OCI-LY7 (cell line): ENCODE results near the gene WWOX. TPM values are rescaled to one million over a fixed set of nuclear protein-coding genes. Genes with fewer than 3 reads are reported as not detected.

ENCODE experiments used
- BruUV-seq: library from RNA; stranded (reverse); fragments of 400-500 nt; replicated peaks from 2 replicates; lab custom pipeline; 2021; lab: Mats Ljungman, UMichigan
- CTCF ChIA-PET: fragments of 300-600 bp; sonication (Branson Sonifier 250); formaldehyde crosslinking; loops from one replicate; lab custom pipeline; 2022; ENCODE audit warnings: antibody characterized with exemption; ENCODE audit not compliant: unreplicated experiment; lab: Charles Lee
- POLR2A ChIA-PET: fragments of 300-600 bp; sonication (Branson Sonifier 250); formaldehyde crosslinking; loops from one replicate; lab custom pipeline; 2022; ENCODE audit warnings: antibody characterized with exemption; lab: Charles Lee
- DNase-seq: peaks from one replicate; pipeline ENCODE4 v3.0.0-alpha.2; 2015; ENCODE audit warnings: low spot score
- H2AFZ ChIP-seq: fragments of 200-600 bp; sonication (generic), shearing (Covaris generic); 2 replicates; pipeline ENCODE4 v1.6.1; 2014; ENCODE audit warnings: mild to moderate bottlenecking, antibody characterized with exemption, low read length, moderate library complexity
- H3K27ac ChIP-seq: fragments of 200-600 bp; sonication (generic); 2 replicates; pipeline ENCODE4 v1.5.1; 2014; ENCODE audit warnings: mixed run types, low read depth, mild to moderate bottlenecking, moderate library complexity, low read length, inconsistent platforms; ENCODE audit not compliant: poor library complexity, severe bottlenecking
- H3K36me3 ChIP-seq: fragments of 200-600 bp; sonication (generic); 2 replicates; pipeline ENCODE4 v1.6.1; 2014; ENCODE audit warnings: mild to moderate bottlenecking, antibody characterized with exemption, low read length, moderate library complexity, mixed read lengths; ENCODE audit not compliant: insufficient read depth
- H3K4me1 ChIP-seq: fragments of 200-600 bp; sonication (generic); 2 replicates; pipeline ENCODE4 v1.5.1; 2014; ENCODE audit warnings: mild to moderate bottlenecking, low read length; ENCODE audit not compliant: insufficient read depth, poor library complexity, severe bottlenecking
- H3K4me2 ChIP-seq: fragments of 200-600 bp; sonication (generic); 2 replicates; pipeline ENCODE4 v1.6.1; 2014; ENCODE audit warnings: mild to moderate bottlenecking, low read length
- H3K4me3 ChIP-seq: fragments of 200-600 bp; sonication (generic); 2 replicates; pipeline ENCODE4 v1.5.1; 2014; ENCODE audit warnings: mild to moderate bottlenecking, low read depth, low read length; ENCODE audit not compliant: poor library complexity, severe bottlenecking
- H3K79me2 ChIP-seq: fragments of 200-600 bp; sonication (generic); 2 replicates; pipeline ENCODE4 v1.6.1; 2016; ENCODE audit warnings: low read depth, mild to moderate bottlenecking, low read length, moderate library complexity, mixed read lengths; ENCODE audit not compliant: insufficient read depth
- H3K9me2 ChIP-seq: fragments of 200-600 bp; sonication (generic); 2 replicates; pipeline ENCODE4 v1.6.1; 2016; ENCODE audit warnings: mild to moderate bottlenecking, low read length, mixed read lengths; ENCODE audit not compliant: insufficient read depth
- H3K9me3 ChIP-seq: fragments of 200-600 bp; sonication (generic); 2 replicates; pipeline ENCODE4 v1.6.1; 2014; ENCODE audit warnings: mild to moderate bottlenecking, mixed run types, low read length, mixed read lengths
- H4K20me1 ChIP-seq: fragments of 200-600 bp; sonication (generic); 2 replicates; pipeline ENCODE4 v1.6.1; 2014; ENCODE audit warnings: mild to moderate bottlenecking, antibody characterized with exemption, low read length, moderate library complexity, mixed read lengths; ENCODE audit not compliant: insufficient read depth
- EZH2phosphoT487 ChIP-seq: fragments of 200-600 bp; sonication (generic); IDR thresholded peaks from 2 replicates; pipeline ENCODE4 v1.6.1; 2018; ENCODE audit warnings: low read depth, borderline replicate concordance, mild to moderate bottlenecking, mixed run types, antibody characterized with exemption, low read length, moderate library complexity, mixed read lengths
- intact Hi-C: fragments of 100-400 bp; cut with micrococcal nuclease; formaldehyde crosslinking; loops from one replicate; pipeline ENCODE4 v1.10.0; 2022; ENCODE audit not compliant: unreplicated experiment
- total RNA-seq, 2 experiments: library from RNA; depleted of rRNA in 1 of 2; stranded (reverse); fragments of >200 nt in 1 of 2; shearing (Covaris generic) in 1 of 2; gene quantifications; 2 replicates each; pipeline ENCODE4 v1.2.3, GENCODE V29; 2014 to 2022
- TF ChIP-seq, protein P1 (sequence below): fragments of 200-600 bp; sonication (generic); conservative IDR thresholded peaks from 2 replicates; pipeline ENCODE4 v1.5.1; 2014; ENCODE audit warnings: mild to moderate bottlenecking, antibody characterized with exemption, low read length, moderate library complexity, mixed read lengths

The WWOX gene
- total RNA-seq, 2 experiments from 2014 or later = 40.2 to 47.6 TPM

DNA sequence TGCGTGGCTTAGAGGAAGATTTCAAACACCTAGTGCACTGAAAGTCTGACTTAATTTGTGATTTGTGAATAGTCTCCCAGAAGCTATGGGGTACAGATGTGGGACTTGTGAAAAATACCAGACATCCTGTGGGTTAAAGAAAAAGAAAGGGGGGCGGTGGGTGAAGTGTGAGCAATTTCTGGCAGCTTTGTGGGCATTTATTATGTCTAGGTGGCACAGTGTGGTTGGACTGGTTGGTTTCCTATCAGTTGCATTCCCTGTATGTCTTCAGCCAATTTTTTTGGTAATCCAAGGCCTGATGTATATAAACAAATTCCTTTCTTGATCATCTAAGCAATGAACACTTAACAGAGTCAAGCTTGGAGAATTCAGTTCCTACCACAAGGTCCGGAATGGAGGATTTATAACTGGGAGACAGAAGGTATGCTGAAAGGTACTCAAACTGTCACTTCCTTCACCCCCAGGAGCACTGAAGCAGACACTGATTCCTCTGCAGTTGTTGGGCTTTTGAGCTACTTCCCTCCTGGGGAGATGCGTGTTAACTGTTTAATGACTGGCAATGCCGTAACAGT lies 211.6 kb downstream of the WWOX start:
- Histone ChIP-seq H3K27ac (no peak overlapping the region), H3K4me1 (no peaks in the 10 kb centered on the region), H3K9me3 (no peaks in the 10 kb centered on the region), H3K9me2 (no peaks in the 10 kb centered on the region), H3K4me3 (no peak overlapping the region), H3K36me3 (no peaks in the 10 kb centered on the region), H4K20me1 (no peaks in the 10 kb centered on the region), H2AFZ (no peak overlapping the region), H3K79me2 (no peaks in the 10 kb centered on the region), H3K4me2 (no peak overlapping the region)
- intact Hi-C loops = no loop called here
- no peak for TF ChIP-seq EZH2phosphoT487
- DNase-seq = no peak
- CTCF ChIA-PET = no interaction called here
- POLR2A ChIA-PET = interaction anchor here (0.6 kb wide), 1 partner anchor 806 kb away, joined by 3 read pairs; no protein-coding TSS in a partner anchor
- no TSS peak for BruUV-seq

DNA sequence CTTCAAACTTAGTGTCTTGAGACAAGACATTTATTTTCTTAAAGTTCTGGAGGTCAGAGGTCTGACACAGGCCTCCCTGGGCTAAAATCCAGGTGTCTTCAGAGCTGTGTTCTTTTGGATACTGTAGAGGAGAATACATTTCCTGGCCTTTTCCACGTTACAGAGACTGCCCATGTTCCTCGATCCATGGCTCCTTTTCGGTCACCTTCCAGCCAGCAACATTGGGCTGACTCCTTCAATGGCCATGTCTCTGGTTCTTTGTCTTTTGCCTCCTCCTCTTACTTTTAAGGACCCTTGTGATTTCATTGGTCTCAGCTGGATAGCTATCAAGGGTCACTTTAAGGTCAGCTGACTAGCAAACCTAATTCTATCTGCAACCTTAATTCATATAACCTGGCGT lies 212.4 kb downstream of the WWOX start:
- no peak overlapping the region for H3K27ac ChIP-seq
- intact Hi-C loops = no loop called here
- H2AFZ ChIP-seq = no peak overlapping the region
- BruUV-seq = no TSS peak
- TF ChIP-seq EZH2phosphoT487 = no peak
- TF ChIP-seq, protein P1, sequence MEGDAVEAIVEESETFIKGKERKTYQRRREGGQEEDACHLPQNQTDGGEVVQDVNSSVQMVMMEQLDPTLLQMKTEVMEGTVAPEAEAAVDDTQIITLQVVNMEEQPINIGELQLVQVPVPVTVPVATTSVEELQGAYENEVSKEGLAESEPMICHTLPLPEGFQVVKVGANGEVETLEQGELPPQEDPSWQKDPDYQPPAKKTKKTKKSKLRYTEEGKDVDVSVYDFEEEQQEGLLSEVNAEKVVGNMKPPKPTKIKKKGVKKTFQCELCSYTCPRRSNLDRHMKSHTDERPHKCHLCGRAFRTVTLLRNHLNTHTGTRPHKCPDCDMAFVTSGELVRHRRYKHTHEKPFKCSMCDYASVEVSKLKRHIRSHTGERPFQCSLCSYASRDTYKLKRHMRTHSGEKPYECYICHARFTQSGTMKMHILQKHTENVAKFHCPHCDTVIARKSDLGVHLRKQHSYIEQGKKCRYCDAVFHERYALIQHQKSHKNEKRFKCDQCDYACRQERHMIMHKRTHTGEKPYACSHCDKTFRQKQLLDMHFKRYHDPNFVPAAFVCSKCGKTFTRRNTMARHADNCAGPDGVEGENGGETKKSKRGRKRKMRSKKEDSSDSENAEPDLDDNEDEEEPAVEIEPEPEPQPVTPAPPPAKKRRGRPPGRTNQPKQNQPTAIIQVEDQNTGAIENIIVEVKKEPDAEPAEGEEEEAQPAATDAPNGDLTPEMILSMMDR = no peak
- ChIA-PET POLR2A (interaction anchor here (0.6 kb wide), 2 partner anchors 57 to 807 kb away, joined by 3 read pairs; no protein-coding TSS in a partner anchor), CTCF (no interaction called here)
- H3K9me3 ChIP-seq = no peaks in the 10 kb centered on the region
- no peaks in the 10 kb centered on the region for H4K20me1 ChIP-seq
- H3K4me3 ChIP-seq = no peak overlapping the region
- no peaks in the 10 kb centered on the region for H3K36me3 ChIP-seq
- no peak overlapping the region for H3K4me2 ChIP-seq
- H3K4me1 ChIP-seq = no peaks in the 10 kb centered on the region
- H3K79me2 ChIP-seq = no peaks in the 10 kb centered on the region
- no peaks in the 10 kb centered on the region for H3K9me2 ChIP-seq
- DNase-seq = no peak

DNA sequence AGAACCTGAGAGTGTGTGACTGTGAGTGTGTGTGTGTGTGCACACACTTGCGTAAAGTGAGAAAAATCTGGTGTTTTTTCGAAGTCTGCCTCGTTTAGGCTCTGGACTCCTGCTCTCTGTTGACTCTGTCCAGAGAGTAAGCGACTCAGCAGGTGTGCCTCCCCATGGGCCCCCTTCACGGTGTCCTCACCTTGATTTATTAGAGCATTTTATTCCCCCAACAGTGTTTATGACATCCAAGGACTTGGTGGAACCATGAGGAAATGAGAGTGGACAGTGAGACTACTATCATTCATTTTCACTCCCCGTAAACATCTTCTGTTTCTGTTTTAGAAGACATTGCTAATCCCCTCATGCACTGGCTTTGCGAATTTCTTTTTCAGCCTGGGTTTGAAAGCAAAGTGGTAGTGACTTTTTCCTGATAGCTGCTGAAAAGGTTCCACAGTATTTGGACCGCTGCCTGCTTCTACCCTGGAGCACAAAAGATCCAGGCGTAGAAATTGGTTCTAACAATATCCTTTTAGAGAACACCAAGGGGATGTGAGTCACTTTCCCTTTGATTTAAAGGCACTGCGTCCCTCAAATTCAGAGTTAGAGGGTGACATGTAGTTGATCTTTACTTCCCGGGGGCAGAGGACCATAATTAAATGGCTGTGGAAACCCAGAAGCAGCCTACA lies 218.2 kb downstream of the WWOX start:
- DNase-seq = no peak
- Histone ChIP-seq H3K9me2 (no peaks in the 10 kb centered on the region), H3K4me2 (no peak overlapping the region), H4K20me1 (no peaks in the 10 kb centered on the region), H3K4me3 (no peak overlapping the region), H2AFZ (no peak overlapping the region), H3K9me3 (no peaks in the 10 kb centered on the region), H3K36me3 (no peaks in the 10 kb centered on the region), H3K4me1 (no peaks in the 10 kb centered on the region), H3K27ac (no peak overlapping the region), H3K79me2 (no peaks in the 10 kb centered on the region)
- intact Hi-C loops = no loop called here
- POLR2A ChIA-PET = no interaction called here
- TF ChIP-seq, protein P1 = no peak
- no peak for TF ChIP-seq EZH2phosphoT487
- BruUV-seq = no TSS peak
- CTCF ChIA-PET = no interaction called here
